Neural crest cell (in vitro differentiated cells): ENCODE measurements around the gene PIK3CD. TPM values are rescaled to one million over a fixed set of nuclear protein-coding genes. Genes with fewer than 3 reads are reported as not detected.

Experiments
- DNase-seq: peaks from one replicate; pipeline ENCODE4 v3.0.0; 2021; ENCODE audit warnings: low read depth, mixed read lengths, low spot score
- H3K27ac Mint-ChIP-seq: one replicate; pipeline ENCODE4 v1.8.0; 2021; ENCODE audit warnings: mild to moderate bottlenecking, mixed read lengths; ENCODE audit not compliant: unreplicated experiment
- H3K27me3 Mint-ChIP-seq: 2 replicates; pipeline ENCODE4 v1.8.0; 2021; ENCODE audit warnings: low read depth, mild to moderate bottlenecking, mixed read lengths
- H3K36me3 Mint-ChIP-seq: 2 replicates; pipeline ENCODE4 v1.8.0; 2021; ENCODE audit warnings: low read depth, mild to moderate bottlenecking, mixed read lengths
- H3K4me1 Mint-ChIP-seq: 2 replicates; pipeline ENCODE4 v1.8.0; 2021; ENCODE audit warnings: mixed read lengths
- H3K4me3 Mint-ChIP-seq: one replicate; pipeline ENCODE4 v1.8.0; 2021; ENCODE audit warnings: mild to moderate bottlenecking, mixed read lengths
- H3K9me3 Mint-ChIP-seq: 2 replicates; pipeline ENCODE4 v1.8.0; 2021; ENCODE audit warnings: mixed read lengths
- CTCF ChIP-seq: fragments of 200-600 bp; sonication (generic); conservative IDR thresholded peaks from 2 replicates; pipeline ENCODE4 v1.5.0; 2021; ENCODE audit warnings: antibody characterized with exemption, mild to moderate bottlenecking
- total RNA-seq: library from RNA; stranded (reverse); gene quantifications from 2 replicates; pipeline ENCODE4 v1.2.1, GENCODE V29; 2021

PIK3CD gene
- total RNA-seq, 1 donor from 2014 or later: 1.9 TPM

DNA sequence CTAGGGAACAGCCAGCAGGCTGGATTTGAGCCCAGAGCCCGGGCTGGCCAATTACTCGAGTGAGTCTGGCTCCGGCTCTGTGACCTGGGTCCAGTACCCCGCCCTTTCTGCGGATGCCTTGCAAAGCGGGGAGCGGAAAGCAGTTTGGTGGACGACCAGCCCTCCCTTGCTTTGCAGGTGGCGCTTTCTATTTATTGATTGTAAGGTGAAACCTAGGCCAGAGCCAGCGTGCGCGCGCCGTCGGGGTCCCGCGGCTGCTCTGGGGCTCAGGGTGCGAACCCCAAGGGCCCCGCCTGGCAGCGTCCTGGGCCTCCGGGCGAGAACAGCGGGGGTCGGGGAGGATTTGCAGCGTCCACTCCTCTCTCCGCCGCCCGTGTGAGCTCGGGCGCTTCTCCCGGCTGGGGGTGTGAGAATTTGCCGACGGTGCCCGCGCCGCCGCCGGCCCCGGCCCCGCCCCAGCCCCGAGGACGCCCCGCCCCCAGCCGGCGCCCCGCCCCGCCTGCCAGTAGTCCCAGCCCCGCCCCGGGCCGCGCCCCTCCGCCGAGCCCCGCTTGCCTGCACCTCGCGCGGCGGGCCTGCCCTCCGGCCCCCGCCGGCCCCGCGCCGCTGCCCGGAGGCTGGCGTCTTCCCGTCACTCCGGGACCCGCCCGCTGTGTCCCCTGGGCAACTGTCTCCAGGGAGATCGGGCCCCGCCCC is 37.6 kb downstream of the PIK3CD start:
- Mint-ChIP-seq H3K4me3 (peak overlapping the region; percentile 83), H3K4me1 (peaks cover 22% of the 10 kb centered on the region), H3K27ac (no peak overlapping the region), H3K9me3 (no peaks in the 10 kb centered on the region), H3K27me3 (peaks cover 73% of the 10 kb centered on the region), H3K36me3 (no peaks in the 10 kb centered on the region)
- TF ChIP-seq CTCF: no peak
- peak; percentile 71 for DNase-seq

- TF ChIP-seq CTCF: no peak
- Mint-ChIP-seq H3K27ac (no peak overlapping the region), H3K36me3 (no peaks in the 10 kb centered on the region), H3K9me3 (no peaks in the 10 kb centered on the region), H3K4me3 (peak overlapping the region; percentile 85), H3K27me3 (peaks cover 70% of the 10 kb centered on the region), H3K4me1 (peaks cover 22% of the 10 kb centered on the region)
- peak; percentile 20 for DNase-seq
Observed at GRCh38 chr1:9689971-9690381, 38.4 kb downstream of the PIK3CD start.

DNA sequence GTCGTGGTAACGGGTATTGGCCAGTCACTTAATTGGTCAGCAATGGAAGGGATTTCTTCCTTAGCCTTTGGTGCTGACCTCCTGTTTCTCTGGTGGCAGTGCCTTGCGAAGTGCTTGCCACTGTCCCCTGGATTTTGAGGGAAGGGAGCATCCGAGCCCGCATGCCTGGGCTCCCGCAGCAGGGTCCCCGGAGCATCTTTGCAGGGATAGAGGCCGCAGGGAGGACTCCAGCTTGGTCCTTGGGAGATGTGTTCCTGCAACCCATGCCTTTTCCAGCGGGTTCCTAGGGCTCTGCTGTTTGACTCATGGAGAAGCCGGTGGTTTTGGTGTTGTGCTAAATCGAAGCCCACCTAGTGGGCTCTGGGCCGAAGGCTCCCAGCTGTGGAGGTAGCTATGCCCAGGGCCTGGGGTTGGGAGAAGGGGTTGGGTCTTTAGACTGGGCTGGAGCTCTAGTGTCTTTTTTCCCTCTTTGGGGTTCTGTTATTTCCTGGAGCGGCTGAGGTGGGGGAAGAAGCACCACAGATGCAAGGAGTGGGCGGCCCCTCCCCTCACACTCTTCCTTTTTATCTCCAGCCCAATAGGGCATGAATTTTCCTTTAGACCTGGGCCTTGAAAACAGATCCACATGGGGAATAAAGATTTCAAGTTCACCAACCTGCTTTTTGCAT is 39.0 kb downstream of the PIK3CD start:
- no peak for DNase-seq
- Mint-ChIP-seq H3K36me3 (no peaks in the 10 kb centered on the region), H3K4me1 (peaks cover 22% of the 10 kb centered on the region), H3K9me3 (no peaks in the 10 kb centered on the region), H3K4me3 (peak overlapping the region; percentile 85), H3K27me3 (peaks cover 70% of the 10 kb centered on the region), H3K27ac (no peak overlapping the region)
- TF ChIP-seq CTCF: no peak

- Mint-ChIP-seq H3K36me3 (no peaks in the 10 kb centered on the region), H3K4me1 (peaks cover 22% of the 10 kb centered on the region), H3K9me3 (no peaks in the 10 kb centered on the region), H3K27ac (no peak overlapping the region), H3K4me3 (no peak overlapping the region), H3K27me3 (peaks cover 66% of the 10 kb centered on the region)
- no peak for TF ChIP-seq CTCF
- DNase-seq: no peak
Observed at GRCh38 chr1:9691108-9691445, 39.5 kb downstream of the PIK3CD start.

- H3K4me1 Mint-ChIP-seq: peaks cover 21% of the 10 kb centered on the region
- H3K27me3 Mint-ChIP-seq: peaks cover 61% of the 10 kb centered on the region
- H3K27ac Mint-ChIP-seq: no peak overlapping the region
Observed at GRCh38 chr1:9691691-9692090, 40.2 kb downstream of the PIK3CD start.

More at GRCh38 chr1:9691691-9692090, 40.2 kb downstream of the PIK3CD start:
- TF ChIP-seq CTCF: no peak
- H3K4me3 Mint-ChIP-seq: no peak overlapping the region
- no peaks in the 10 kb centered on the region for H3K36me3 Mint-ChIP-seq
- H3K9me3 Mint-ChIP-seq: no peaks in the 10 kb centered on the region
- no peak for DNase-seq
